ENCODE measurements around the gene PTGDS.

DNA sequence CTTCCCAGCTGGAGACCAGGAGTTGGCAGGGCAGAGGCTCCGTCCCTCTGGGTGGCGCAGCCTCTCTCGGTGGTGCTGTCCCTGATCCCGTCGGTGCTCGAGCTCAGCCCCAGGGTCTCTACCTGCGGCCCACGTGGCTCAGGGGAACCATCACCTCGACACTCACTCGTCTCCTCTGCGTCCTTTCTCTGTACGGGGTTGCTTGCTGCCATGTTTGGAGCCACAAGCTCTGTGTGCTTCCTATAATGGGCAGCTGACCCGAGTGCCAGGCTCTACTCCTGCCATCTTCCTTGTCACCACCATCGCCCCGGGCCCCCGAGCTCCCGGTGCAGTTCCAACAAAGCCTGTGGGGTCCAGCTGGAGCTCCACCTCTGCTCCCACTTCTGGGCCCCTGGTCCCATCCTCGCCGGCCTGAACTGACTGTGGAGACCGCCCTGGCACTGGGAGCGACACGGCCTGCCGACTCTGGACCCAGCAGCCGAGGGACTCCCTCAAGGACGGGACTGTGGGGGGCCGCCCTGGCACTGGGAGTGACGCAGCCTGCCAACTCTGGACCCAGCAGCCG is 37.8 kb upstream of the PTGDS start:
- TF ChIP-seq, protein P1, sequence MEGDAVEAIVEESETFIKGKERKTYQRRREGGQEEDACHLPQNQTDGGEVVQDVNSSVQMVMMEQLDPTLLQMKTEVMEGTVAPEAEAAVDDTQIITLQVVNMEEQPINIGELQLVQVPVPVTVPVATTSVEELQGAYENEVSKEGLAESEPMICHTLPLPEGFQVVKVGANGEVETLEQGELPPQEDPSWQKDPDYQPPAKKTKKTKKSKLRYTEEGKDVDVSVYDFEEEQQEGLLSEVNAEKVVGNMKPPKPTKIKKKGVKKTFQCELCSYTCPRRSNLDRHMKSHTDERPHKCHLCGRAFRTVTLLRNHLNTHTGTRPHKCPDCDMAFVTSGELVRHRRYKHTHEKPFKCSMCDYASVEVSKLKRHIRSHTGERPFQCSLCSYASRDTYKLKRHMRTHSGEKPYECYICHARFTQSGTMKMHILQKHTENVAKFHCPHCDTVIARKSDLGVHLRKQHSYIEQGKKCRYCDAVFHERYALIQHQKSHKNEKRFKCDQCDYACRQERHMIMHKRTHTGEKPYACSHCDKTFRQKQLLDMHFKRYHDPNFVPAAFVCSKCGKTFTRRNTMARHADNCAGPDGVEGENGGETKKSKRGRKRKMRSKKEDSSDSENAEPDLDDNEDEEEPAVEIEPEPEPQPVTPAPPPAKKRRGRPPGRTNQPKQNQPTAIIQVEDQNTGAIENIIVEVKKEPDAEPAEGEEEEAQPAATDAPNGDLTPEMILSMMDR (IDR thresholded peaks at IDR 0.05) = no peak
- TF ChIP-seq POLR2A (IDR thresholded peaks at IDR 0.05) = no peak

Data from adrenal gland (tissue), 5 donors.